Glutamatergic neuron (in vitro differentiated cells): Measurements from ENCODE around the gene ZNF8. TPM values are rescaled to one million over a fixed set of nuclear protein-coding genes. Genes with fewer than 3 reads are reported as not detected.
"Not testable (repeated sequence)": the region's sequence is repeated elsewhere in the genome, so short reads cannot be mapped to it uniquely, and the experiment has no call there.

Experiments
- DNase-seq: peaks from one replicate; pipeline ENCODE4 v3.0.0; 2022
- H3K27ac Mint-ChIP-seq: one replicate; pipeline ENCODE4 v1.8.0; 2020; ENCODE audit warnings: mild to moderate bottlenecking, mixed read lengths, inconsistent platforms; ENCODE audit not compliant: unreplicated experiment
- H3K27me3 Mint-ChIP-seq: one replicate; pipeline ENCODE4 v1.8.0; 2020; ENCODE audit warnings: mild to moderate bottlenecking, moderate library complexity, mixed read lengths, inconsistent platforms; ENCODE audit not compliant: unreplicated experiment
- H3K36me3 Mint-ChIP-seq: one replicate; pipeline ENCODE4 v1.8.0; 2020; ENCODE audit warnings: mild to moderate bottlenecking, mixed read lengths, inconsistent platforms; ENCODE audit not compliant: unreplicated experiment
- H3K4me1 Mint-ChIP-seq: one replicate; pipeline ENCODE4 v1.8.0; 2020; ENCODE audit warnings: mild to moderate bottlenecking, low read depth, mixed read lengths, inconsistent platforms; ENCODE audit not compliant: unreplicated experiment
- H3K4me3 Mint-ChIP-seq: one replicate; pipeline ENCODE4 v1.8.0; 2020; ENCODE audit warnings: mild to moderate bottlenecking, mixed read lengths, inconsistent platforms; ENCODE audit not compliant: unreplicated experiment
- H3K9me3 Mint-ChIP-seq: one replicate; pipeline ENCODE4 v1.8.0; 2020; ENCODE audit warnings: mild to moderate bottlenecking, moderate library complexity, mixed read lengths, inconsistent platforms; ENCODE audit not compliant: unreplicated experiment
- total RNA-seq: library from RNA; stranded (reverse); fragmentation: NEBNext Ultra II Directional; extraction: Animal tissue kit (Norgen Biotek cat#: 25700); gene quantifications from one replicate; pipeline ENCODE4 v1.2.1, GENCODE V29; 2021; ENCODE audit not compliant: unreplicated experiment
- TF ChIP-seq, protein P1 (sequence below): fragments of 200-600 bp; sonication (generic); IDR thresholded peaks from one replicate; pipeline ENCODE4 v1.5.0; 2021; ENCODE audit not compliant: partially characterized antibody, unreplicated experiment

Gene ZNF8
- total RNA-seq, 1 donor from 2014 or later, result 24.8 TPM

DNA sequence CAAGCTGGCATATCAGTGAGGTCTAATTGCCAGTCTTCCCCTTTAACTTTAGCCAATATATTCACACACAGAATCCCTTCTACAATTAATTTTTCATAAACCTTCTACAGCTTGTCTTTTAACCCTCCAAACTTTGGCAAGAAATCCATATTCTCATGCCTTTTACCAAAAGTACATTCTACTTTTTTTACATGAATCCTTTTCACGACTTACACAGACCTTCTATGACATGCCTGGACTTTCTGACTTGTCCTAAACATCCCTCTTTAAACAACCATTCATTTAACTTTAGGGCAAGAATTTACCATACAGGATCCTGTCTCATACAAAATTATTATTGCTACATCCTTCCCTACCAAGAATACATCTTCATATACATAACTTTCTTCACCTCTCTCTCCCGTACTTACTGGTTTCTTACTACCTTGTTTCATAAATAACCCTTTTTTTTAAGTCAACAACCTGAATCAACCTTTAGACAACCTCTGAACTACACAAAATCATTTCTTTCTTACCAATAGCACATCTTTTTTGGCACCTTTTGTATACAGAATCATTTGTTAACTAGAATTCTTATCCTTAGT is 26.6 kb upstream of the ZNF8 start:
- Mint-ChIP-seq H3K4me1 (no peaks in the 10 kb centered on the region), H3K9me3 (peaks cover 44% of the 10 kb centered on the region), H3K27me3 (peaks cover 8% of the 10 kb centered on the region), H3K4me3 (no peak overlapping the region), H3K27ac (no peak overlapping the region), H3K36me3 (peaks cover 74% of the 10 kb centered on the region)
- no peak for DNase-seq
- TF ChIP-seq, protein P1, sequence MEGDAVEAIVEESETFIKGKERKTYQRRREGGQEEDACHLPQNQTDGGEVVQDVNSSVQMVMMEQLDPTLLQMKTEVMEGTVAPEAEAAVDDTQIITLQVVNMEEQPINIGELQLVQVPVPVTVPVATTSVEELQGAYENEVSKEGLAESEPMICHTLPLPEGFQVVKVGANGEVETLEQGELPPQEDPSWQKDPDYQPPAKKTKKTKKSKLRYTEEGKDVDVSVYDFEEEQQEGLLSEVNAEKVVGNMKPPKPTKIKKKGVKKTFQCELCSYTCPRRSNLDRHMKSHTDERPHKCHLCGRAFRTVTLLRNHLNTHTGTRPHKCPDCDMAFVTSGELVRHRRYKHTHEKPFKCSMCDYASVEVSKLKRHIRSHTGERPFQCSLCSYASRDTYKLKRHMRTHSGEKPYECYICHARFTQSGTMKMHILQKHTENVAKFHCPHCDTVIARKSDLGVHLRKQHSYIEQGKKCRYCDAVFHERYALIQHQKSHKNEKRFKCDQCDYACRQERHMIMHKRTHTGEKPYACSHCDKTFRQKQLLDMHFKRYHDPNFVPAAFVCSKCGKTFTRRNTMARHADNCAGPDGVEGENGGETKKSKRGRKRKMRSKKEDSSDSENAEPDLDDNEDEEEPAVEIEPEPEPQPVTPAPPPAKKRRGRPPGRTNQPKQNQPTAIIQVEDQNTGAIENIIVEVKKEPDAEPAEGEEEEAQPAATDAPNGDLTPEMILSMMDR, result no peak

DNA sequence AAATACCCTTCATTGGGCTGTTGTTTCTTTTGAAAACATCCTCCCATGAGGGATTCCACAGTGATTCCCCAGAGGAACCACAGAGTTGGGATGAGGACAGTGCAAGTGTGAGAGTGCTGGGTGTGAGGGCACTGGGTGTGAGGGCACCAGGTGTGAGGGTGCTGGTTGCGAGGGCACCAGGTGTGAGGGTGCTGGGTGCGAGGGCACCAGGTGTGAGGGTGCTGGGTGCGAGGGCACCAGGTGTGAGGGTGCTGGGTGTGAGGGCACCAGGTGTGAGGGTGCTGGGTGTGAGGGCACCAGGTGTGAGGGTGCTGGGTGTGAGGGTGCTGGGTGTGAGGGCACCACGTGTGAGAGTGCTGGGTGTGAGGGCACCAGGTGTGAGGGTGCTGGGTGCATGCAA is 20.5 kb upstream of the ZNF8 start:
- H3K36me3 Mint-ChIP-seq, result peaks cover 93% of the 10 kb centered on the region
- H3K27me3 Mint-ChIP-seq, result peaks cover 26% of the 10 kb centered on the region
- not testable (repeated sequence) for H3K4me3 Mint-ChIP-seq

DNA sequence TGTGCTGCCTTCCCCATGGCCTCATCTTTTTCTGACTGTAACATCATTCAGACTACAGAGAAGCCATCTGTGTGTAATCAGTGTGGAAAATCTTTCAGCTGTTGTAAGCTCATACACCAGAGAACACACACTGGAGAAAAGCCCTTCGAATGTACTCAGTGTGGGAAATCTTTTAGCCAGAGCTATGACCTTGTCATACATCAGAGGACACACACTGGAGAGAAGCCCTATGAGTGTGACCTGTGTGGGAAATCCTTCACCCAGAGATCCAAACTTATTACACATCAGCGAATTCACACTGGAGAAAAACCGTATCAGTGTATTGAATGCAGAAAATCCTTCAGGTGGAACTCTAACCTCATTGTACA is 17.2 kb upstream of the ZNF8 start:
- TF ChIP-seq, protein P1, result no peak
- peaks cover 24% of the 10 kb centered on the region for H3K27me3 Mint-ChIP-seq
- H3K27ac Mint-ChIP-seq, result no peak overlapping the region
- H3K36me3 Mint-ChIP-seq, result peaks cover 75% of the 10 kb centered on the region
- H3K9me3 Mint-ChIP-seq, result peaks cover 80% of the 10 kb centered on the region
- no peaks in the 10 kb centered on the region for H3K4me1 Mint-ChIP-seq
- H3K4me3 Mint-ChIP-seq, result no peak overlapping the region
- no peak for DNase-seq

More for the DNA sequence above, 20.5 kb upstream of the ZNF8 start:
- not testable (repeated sequence) for DNase-seq, H3K4me1 Mint-ChIP-seq, H3K27ac Mint-ChIP-seq
- peaks cover 70% of the 10 kb centered on the region for H3K9me3 Mint-ChIP-seq

DNA sequence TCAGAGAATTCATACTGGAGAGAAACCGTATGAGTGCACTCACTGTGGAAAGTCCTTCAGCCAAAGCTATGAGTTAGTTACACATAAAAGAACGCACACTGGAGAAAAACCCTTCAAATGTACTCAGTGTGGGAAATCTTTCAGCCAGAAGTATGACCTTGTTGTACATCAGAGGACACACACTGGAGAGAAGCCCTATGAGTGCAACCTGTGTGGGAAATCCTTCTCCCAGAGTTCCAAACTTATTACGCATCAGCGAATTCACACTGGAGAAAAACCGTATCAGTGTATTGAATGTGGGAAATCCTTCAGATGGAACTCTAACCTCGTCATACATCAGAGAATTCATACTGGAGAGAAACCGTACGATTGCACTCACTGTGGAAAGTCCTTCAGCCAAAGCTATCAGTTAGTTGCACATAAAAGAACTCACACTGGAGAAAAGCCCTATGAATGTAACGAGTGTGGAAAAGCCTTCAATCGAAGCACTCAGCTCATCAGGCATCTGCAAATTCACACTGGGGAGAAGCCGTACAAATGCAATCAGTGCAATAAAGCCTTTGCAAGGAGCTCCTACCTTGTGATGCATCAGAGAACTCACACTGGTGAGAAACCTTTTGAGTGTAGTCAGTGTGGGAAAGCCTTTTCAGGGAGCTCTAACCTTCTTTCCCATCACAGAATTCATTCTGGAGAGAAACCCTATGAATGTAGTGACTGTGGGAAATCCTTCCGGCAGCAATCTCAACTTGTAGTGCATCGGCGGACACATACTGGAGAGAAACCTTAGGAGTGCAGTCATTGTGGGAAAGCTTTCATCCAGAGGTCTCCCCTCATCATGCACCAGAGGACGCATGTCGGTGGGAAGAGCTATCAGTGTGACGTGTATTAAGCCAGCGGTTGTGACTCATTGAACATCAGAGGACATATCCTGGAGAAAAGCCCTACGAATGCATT is 16.5 kb upstream of the ZNF8 start:
- H3K27ac Mint-ChIP-seq, result no peak overlapping the region
- H3K4me3 Mint-ChIP-seq, result no peak overlapping the region
- peaks cover 75% of the 10 kb centered on the region for H3K36me3 Mint-ChIP-seq
- no peak for DNase-seq
- peaks cover 24% of the 10 kb centered on the region for H3K27me3 Mint-ChIP-seq
- peaks cover 81% of the 10 kb centered on the region for H3K9me3 Mint-ChIP-seq
- H3K4me1 Mint-ChIP-seq, result no peaks in the 10 kb centered on the region
- TF ChIP-seq, protein P1, result no peak

DNA sequence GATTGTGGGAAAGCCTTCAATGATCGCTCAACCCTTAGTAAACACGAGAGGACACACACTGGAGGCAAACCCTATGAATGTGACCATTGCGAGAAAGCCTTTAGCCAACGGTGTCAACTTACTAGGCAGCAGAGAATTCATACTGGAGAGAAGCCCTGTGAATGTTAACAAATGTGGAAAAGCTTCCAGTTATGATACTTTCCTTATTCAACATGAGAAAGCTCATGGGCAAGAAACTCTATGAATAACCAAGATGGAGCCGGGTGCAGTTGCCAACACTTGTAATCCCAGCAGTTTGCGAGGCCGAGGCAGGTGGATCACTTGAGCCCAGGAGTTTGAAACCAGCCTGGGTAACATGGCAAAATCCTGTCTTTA is 15.8 kb upstream of the ZNF8 start:
- no peak overlapping the region for H3K27ac Mint-ChIP-seq
- H3K36me3 Mint-ChIP-seq, result peaks cover 68% of the 10 kb centered on the region
- no peaks in the 10 kb centered on the region for H3K4me1 Mint-ChIP-seq
- no peak for DNase-seq
- H3K9me3 Mint-ChIP-seq, result peaks cover 74% of the 10 kb centered on the region
- peaks cover 22% of the 10 kb centered on the region for H3K27me3 Mint-ChIP-seq
- H3K4me3 Mint-ChIP-seq, result no peak overlapping the region
- TF ChIP-seq, protein P1, result no peak
